ENCODE results near the gene PJVK.

The PJVK gene

GRCh38 chr2:178484245-178485041 is 33.3 kb downstream of the PJVK start:
- no peak for DNase-seq

DNA sequence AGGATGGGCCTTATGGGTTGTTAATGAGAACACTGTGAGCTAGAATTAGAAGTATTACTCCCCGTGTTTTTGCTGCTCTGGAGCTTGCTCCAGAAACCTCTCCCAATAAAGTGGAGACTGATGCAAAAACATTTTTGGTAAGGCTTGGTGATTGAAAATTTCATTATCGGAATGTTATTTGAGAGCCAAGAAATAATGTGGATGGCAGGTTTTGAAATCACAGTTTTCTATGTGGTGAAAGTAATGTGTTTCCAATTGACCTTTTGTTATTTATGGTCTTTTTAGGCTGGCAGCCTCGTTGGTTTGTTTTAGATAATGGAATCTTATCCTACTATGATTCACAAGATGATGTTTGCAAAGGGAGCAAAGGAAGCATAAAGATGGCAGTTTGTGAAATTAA is 34.2 kb downstream of the PJVK start:
- no peak for DNase-seq

- no peak for DNase-seq
Observed at GRCh38 chr2:178491612-178492011, 40.4 kb downstream of the PJVK start.

- DNase-seq, result no peak
Observed at GRCh38 chr2:178496049-178496448, 44.9 kb downstream of the PJVK start.

- DNase-seq, result no peak
Observed at GRCh38 chr2:178498137-178498536, 47.0 kb downstream of the PJVK start.

GRCh38 chr2:178499640-178500039 is 48.5 kb downstream of the PJVK start:
- no peak for DNase-seq

- DNase-seq, result no peak
Observed at GRCh38 chr2:178502751-178503150, 51.6 kb downstream of the PJVK start.

DNA sequence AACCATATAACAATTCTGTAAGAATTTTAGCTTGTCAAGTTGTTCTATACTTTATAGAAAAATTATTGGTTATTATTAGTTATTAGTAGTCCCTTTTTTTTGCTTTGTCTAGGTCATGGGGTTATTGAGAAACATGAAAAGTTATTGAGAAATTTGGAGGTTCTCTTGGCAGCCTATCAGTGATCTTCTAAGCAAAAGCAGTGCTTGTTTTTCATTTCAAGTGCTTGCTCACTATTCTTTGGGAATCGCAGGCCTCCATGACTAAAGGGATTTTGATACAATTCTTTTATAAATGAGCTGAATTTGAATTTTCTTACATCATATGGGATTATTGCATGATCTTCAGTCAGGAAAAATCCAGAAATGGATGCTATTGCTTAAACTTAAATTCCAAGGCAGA is 54.9 kb downstream of the PJVK start:
- no peak for DNase-seq

GRCh38 chr2:178506524-178506923 is 55.3 kb downstream of the PJVK start:
- DNase-seq, result no peak

DNA sequence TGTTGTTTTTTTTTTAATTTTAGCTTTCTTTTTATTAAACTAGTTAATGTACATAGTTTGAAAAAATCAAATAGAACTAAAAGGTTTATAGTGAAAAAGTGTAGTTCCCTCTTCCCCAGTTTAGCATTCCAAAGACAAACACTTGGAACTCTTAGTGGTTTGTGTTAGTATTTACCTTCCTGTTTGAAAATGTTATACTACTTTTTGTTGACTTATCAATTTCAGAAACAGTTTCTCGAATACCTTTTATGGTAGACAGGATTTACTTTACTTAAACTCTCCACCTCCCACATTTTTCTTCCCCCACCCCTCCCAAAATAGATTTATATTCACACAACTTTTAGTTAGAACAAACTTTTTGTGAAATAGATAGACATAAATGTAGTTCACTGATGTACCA is 55.8 kb downstream of the PJVK start:
- DNase-seq, result no peak

GRCh38 chr2:178508646-178509045 is 57.5 kb downstream of the PJVK start:
- no peak for DNase-seq

DNA sequence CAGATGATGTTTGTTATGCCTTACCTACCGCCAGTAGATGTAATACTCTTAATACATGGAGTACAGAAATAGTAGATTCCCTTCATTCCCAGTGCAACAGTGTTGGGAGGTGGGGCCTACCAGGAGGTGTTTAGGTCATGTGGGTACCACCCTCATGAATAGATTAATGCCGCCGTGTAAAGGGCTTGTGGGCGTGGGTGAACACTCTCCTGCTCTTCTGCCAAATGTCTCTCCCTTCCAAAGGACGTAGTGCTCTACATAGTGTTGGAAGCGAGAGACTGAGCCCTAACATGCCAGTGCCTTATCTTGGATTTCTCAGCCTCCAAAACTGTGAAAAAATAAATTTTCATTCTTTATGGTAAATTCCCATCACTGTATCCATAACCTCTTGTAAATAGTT is 59.2 kb downstream of the PJVK start:
- no peak for DNase-seq

Data from activated CD4-positive, CD25-positive, alpha-beta regulatory T cell treated with anti-CD3 and anti-CD28 coated beads, Interleukin-2, amount 50 U/mL, for 72 hours (primary cell).